CD4-positive, alpha-beta T cell treated with Interleukin-15 for 1 hour (primary cell): Measurements from ENCODE around the gene TMEM18.

Source experiments
- DNase-seq: peaks from one replicate; pipeline ENCODE4 v3.0.0-alpha.2; 2020

The TMEM18 gene

DNA sequence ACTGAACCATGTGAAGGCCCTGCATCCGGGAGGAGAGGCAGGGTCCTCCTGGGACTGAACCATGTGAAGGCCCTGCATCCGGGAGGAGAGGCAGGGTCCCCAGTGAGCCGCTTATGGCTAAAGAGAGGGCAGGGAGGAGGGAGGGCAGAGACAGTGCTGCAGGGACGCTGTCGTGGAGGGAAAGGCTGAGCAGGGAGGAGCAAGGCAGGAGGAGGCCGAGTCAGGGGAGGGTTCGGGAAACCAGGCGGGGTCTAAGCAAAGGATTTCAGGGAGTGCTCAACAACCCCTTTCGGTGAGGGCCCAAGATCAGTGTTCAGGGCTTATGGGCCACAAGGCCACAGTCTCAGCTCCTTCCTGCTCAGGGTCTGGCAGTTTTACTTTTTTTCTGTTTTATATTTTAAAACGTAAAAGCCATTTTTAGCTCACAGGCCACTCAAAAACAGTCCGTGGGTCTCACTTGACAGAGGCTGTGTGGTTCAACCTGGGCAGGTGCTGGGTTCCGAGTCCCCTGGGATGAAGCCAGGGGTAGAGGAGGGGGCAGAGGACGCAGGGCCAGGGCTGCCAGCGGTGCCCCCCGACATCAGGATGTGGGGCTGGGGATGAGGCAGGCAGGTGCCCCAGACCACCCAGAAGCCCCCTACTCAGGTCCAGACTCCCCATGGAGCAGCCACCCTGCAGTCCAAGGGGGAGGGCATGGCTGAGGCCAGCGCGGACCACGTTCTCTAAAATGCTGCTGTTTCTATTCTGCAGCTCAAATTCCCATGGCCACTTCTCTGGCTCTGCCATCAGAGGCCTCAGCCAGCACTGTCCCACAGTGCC lies 5.2 kb downstream of the TMEM18 start:
- DNase-seq: no peak

DNA sequence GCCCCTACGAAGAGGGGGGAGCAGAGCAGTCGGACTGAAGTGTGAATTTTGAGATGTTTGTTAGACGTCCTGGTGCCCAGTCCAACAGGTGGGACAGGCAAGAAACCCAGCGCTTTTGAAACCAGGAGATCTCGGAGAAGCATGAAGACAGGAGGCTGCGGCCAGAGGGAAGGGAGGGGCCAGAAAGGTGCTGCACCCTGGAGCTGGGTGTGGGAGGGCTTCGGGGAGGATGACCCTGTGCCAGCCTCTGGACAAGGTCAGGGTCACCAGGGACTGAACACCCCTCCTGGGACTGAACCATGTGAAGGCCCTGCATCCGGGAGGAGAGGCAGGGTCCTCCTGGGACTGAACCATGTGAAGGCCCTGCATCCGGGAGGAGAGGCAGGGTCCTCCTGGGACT lies 6.1 kb downstream of the TMEM18 start:
- no peak for DNase-seq

GRCh38 chr2:670637-671036 lies 6.6 kb downstream of the TMEM18 start:
- no peak for DNase-seq

GRCh38 chr2:669323-669722 lies 7.9 kb downstream of the TMEM18 start:
- DNase-seq: no peak

GRCh38 chr2:668000-668398 lies 9.2 kb downstream of the TMEM18 start:
- no peak for DNase-seq

- no peak for DNase-seq
These were observed 9.7 kb downstream of the TMEM18 start for GRCh38 chr2:667332-667999.

DNA sequence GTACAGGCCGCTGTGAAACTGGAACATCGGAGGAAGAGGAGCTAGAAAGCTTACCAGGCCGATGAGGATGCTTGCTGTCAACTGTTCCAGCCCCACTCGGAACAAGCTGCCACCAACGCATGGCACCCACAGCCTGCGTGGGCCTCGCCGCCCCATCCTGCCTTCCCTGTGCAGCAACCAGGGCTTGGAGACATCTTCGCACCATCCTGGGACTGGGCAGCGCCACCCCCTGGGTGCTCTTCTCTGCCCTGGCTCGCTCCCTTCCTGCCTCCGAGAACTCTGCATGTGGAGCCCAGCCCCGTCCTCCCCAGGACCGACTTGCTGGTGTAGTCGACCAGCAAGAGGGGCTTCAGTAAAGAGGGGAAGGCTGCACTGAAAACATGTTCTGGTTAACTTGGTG lies 10.8 kb downstream of the TMEM18 start:
- DNase-seq: no peak

GRCh38 chr2:665340-666073 lies 11.7 kb downstream of the TMEM18 start:
- DNase-seq: no peak

DNA sequence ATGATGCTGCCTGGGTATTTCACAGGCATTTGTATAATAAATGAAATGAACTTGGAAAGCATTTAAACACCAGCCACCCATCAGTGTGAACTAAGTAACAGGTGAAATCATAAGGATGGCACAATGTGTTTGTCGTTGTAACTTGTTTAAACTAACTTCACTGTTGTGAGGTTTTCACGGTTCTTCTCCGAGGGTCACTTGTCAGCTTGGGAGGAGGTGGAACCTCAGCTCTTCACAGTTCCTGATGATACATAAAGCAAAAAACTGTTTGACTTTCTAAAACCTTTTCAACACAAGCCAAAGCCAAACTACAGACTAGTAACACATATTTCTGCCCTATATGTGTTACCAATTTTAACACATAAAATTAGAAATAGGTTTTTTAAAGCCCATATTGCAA lies 13.1 kb downstream of the TMEM18 start:
- no peak for DNase-seq

- DNase-seq: no peak
These were observed 14.0 kb downstream of the TMEM18 start for GRCh38 chr2:663221-663620.

DNA sequence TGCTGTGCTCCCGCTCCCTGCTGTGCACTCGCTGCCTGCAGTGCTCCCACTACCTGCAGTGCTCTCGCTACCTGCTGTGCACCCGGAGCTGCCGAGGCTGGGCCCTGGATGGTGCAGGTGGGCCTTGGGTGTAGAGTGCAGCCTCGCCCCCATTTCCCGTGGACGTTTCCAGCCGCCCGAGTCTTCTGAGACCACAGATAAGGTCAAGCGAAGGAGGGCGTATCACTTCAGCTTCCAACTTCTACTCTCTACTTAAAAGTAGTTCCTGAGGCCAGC lies 15.9 kb downstream of the TMEM18 start:
- no peak for DNase-seq

DNA sequence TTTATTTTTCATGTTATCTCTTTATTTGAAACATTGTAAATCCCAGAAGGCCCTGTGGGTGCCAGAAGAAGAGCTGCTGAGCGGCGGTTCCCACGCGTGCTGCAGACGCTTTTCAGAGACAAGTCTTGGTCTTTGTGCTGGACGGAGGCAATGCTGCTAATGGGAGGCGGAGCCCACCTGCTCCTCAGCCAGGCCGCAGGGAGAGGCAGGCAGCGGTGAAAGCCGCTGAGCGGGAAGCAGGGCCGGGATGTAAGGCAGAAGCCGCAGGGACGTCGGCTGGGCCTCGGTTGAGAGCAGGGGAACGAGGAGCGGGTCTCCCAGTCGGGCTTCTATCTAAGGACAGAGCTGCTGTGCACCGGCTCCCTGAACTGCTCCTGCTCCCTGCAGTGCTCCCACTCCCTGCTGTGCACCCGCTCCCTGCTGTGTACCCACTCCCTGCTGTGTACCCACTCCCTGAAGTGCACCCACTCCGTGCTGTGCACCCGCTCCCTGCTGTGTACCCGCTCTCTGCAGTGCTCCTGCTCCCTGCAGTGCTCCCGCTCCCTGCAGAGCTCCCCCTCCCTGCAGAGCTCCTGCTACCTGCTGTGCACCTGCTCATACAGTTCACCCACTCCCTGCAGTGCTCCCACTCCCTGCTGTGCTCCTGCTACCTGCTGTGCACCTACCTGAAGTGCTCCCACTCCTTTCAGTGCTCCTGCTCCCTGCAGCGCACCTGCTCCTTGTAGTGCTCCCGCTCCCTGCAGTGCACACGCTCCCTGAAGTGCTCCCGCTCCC lies 16.4 kb downstream of the TMEM18 start:
- no peak for DNase-seq

- DNase-seq: no peak
These were observed 17.2 kb downstream of the TMEM18 start for GRCh38 chr2:660029-660428.

DNA sequence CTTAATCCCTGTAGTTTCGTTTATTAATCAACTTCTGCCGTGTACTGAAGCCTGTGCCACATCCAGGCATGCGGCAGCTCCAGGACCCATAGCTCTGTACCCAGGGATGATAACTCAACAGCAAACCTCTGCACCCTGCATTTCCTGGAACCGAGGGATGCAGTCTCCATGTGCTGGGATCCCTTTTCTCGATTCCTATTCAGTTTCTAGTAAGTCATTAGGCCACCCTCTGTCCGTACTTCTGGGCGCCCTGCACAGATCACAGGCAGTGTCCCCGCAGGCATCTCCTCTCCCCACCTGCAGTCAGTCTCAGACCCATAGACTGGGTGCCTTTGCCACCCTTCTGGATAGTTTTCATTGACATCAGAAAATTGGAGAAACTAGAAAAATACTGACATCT lies 18.8 kb downstream of the TMEM18 start:
- DNase-seq: no peak

GRCh38 chr2:657766-658165 lies 19.4 kb downstream of the TMEM18 start:
- no peak for DNase-seq

DNA sequence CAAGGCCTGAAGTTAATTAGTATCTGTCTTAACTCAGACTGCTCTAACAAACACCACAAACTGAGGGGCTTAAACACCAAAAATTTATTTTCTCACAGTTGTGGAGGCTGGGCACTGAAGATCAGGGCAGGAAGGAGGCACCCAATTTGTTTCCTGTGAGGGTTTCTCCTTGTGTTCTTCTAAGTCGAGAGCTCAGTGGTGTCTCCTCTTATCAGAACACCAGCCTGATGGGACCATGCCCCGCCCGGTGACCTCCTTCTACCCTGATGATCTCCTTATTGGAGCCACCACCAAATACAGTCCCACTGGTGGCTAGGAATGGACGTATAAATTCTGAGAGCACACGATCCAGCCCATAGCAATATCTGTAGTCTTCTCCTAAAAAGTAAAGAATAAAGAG lies 20.5 kb downstream of the TMEM18 start:
- no peak for DNase-seq

- no peak for DNase-seq
These were observed 21.6 kb downstream of the TMEM18 start for GRCh38 chr2:655626-656025.

DNA sequence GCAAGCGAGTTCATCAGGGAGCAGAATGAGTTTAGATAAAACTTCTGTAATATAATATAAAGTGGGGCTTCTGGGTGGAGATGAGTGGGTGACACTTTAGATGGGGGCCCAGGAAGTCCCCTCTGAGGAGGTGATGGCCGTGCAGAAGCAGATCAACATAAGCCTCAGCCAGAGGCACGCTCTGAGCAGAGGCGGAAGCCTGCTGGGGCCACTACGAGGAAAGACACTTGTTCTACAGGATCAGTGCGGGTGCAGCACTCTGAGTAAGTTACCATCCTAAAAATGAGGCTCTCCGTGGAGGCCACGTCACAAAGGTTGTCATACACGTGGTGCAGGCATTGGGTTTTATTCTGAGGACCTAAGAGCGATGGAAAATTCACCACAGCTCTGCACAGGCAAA lies 22.3 kb downstream of the TMEM18 start:
- no peak for DNase-seq

GRCh38 chr2:653645-654425 lies 23.4 kb downstream of the TMEM18 start:
- no peak for DNase-seq

- no peak for DNase-seq
These were observed 24.2 kb downstream of the TMEM18 start for GRCh38 chr2:652881-653480.

DNA sequence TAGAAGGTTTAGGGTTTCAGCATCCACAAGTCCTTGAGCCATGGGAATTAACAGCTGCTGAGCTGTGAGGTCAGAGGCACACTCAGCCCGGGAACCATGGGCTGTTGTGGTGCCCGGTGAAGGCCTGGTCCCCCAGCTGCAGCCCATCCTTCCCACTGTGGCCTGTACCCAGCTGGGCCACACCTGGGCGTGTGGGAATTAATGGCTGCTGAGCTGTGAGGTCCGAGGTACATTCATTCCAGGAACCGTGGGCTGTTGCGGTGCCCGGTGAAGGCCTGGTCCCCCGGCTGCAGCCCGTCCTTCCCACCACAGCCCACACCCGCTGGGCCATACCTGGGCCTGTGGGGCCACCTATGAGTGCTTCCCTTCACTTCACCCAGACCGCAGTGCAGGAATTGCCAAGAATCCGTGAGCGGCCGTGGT lies 25.2 kb downstream of the TMEM18 start:
- no peak for DNase-seq
